ENCODE measurements around the gene POMGNT2. TPM values are rescaled to one million over a fixed set of nuclear protein-coding genes. Genes with fewer than 3 reads are reported as not detected.

The POMGNT2 gene
- total RNA-seq, 1 donor, result 10.1 TPM

- H3K79me2 ChIP-seq (ENCODE audit: insufficient read depth, low read length), result no peaks in the 10 kb centered on the region
- H3K27ac ChIP-seq (ENCODE audit: low read depth, low read length), result no peak overlapping the region
- DNase-seq (ENCODE audit: insufficient read length, low spot score, missing footprints), result no peak
- H3K36me3 ChIP-seq (ENCODE audit: insufficient read depth, low read length), result no peaks in the 10 kb centered on the region
- no peaks in the 10 kb centered on the region for H3K9me3 ChIP-seq (ENCODE audit: low read depth, low read length)
- no peak overlapping the region for H2AFZ ChIP-seq (ENCODE audit: low read length)
- H3K4me2 ChIP-seq (ENCODE audit: insufficient read depth, low read length), result no peak overlapping the region
- peaks cover 16% of the 10 kb centered on the region for H3K27me3 ChIP-seq (ENCODE audit: insufficient read depth, low read length)
- H3K4me3 ChIP-seq (ENCODE audit: insufficient read depth, low read length), result no peak overlapping the region
- peaks cover 12% of the 10 kb centered on the region for H3K4me1 ChIP-seq (ENCODE audit: insufficient read depth, low read length)
- no peaks in the 10 kb centered on the region for H4K20me1 ChIP-seq (ENCODE audit: insufficient read depth, low read length)
- no peak for TF ChIP-seq CTCF (IDR thresholded peaks at IDR 0.05; ENCODE audit: extremely low read depth, low read depth, low read length)
Observed at GRCh38 chr3:43148033-43148432, 42.2 kb upstream of the POMGNT2 start.

- Histone ChIP-seq H3K27me3 (ENCODE audit: insufficient read depth, low read length) (peaks cover 6% of the 10 kb centered on the region), H3K4me2 (ENCODE audit: insufficient read depth, low read length) (no peak overlapping the region), H3K36me3 (ENCODE audit: insufficient read depth, low read length) (no peaks in the 10 kb centered on the region), H3K4me3 (ENCODE audit: insufficient read depth, low read length) (no peak overlapping the region), H3K9me3 (ENCODE audit: low read depth, low read length) (no peaks in the 10 kb centered on the region), H4K20me1 (ENCODE audit: insufficient read depth, low read length) (no peaks in the 10 kb centered on the region), H2AFZ (ENCODE audit: low read length) (no peak overlapping the region), H3K79me2 (ENCODE audit: insufficient read depth, low read length) (no peaks in the 10 kb centered on the region), H3K27ac (ENCODE audit: low read depth, low read length) (no peak overlapping the region), H3K4me1 (ENCODE audit: insufficient read depth, low read length) (peaks cover 12% of the 10 kb centered on the region)
- no peak for DNase-seq (ENCODE audit: insufficient read length, low spot score, missing footprints)
- no peak for TF ChIP-seq CTCF (IDR thresholded peaks at IDR 0.05; ENCODE audit: extremely low read depth, low read depth, low read length)
Observed at GRCh38 chr3:43146599-43146998, 40.7 kb upstream of the POMGNT2 start.

GRCh38 chr3:43144761-43145490 is 39.0 kb upstream of the POMGNT2 start:
- no peaks in the 10 kb centered on the region for H3K79me2 ChIP-seq (ENCODE audit: insufficient read depth, low read length)
- H3K27me3 ChIP-seq (ENCODE audit: insufficient read depth, low read length), result no peaks in the 10 kb centered on the region
- no peak for DNase-seq (ENCODE audit: insufficient read length, low spot score, missing footprints)
- H3K4me3 ChIP-seq (ENCODE audit: insufficient read depth, low read length), result peak overlapping the region; percentile 42
- H2AFZ ChIP-seq (ENCODE audit: low read length), result peak overlapping the region; percentile 61
- H3K27ac ChIP-seq (ENCODE audit: low read depth, low read length), result peak overlapping the region; percentile 27
- H3K4me1 ChIP-seq (ENCODE audit: insufficient read depth, low read length), result peaks cover 12% of the 10 kb centered on the region
- H3K4me2 ChIP-seq (ENCODE audit: insufficient read depth, low read length), result peak overlapping the region; percentile 65
- H4K20me1 ChIP-seq (ENCODE audit: insufficient read depth, low read length), result no peaks in the 10 kb centered on the region
- H3K36me3 ChIP-seq (ENCODE audit: insufficient read depth, low read length), result no peaks in the 10 kb centered on the region
- H3K9me3 ChIP-seq (ENCODE audit: low read depth, low read length), result no peaks in the 10 kb centered on the region
- TF ChIP-seq CTCF (IDR thresholded peaks at IDR 0.05; ENCODE audit: extremely low read depth, low read depth, low read length), result no peak

- H3K4me2 ChIP-seq (ENCODE audit: insufficient read depth, low read length), result no peak overlapping the region
- H3K79me2 ChIP-seq (ENCODE audit: insufficient read depth, low read length), result no peaks in the 10 kb centered on the region
- peak overlapping the region; percentile 20 for H2AFZ ChIP-seq (ENCODE audit: low read length)
- no peaks in the 10 kb centered on the region for H4K20me1 ChIP-seq (ENCODE audit: insufficient read depth, low read length)
- no peak for TF ChIP-seq CTCF (IDR thresholded peaks at IDR 0.05; ENCODE audit: extremely low read depth, low read depth, low read length)
- H3K4me1 ChIP-seq (ENCODE audit: insufficient read depth, low read length), result peaks cover 12% of the 10 kb centered on the region
- H3K9me3 ChIP-seq (ENCODE audit: low read depth, low read length), result no peaks in the 10 kb centered on the region
- DNase-seq (ENCODE audit: insufficient read length, low spot score, missing footprints), result no peak
- H3K27ac ChIP-seq (ENCODE audit: low read depth, low read length), result no peak overlapping the region
- no peaks in the 10 kb centered on the region for H3K27me3 ChIP-seq (ENCODE audit: insufficient read depth, low read length)
- no peaks in the 10 kb centered on the region for H3K36me3 ChIP-seq (ENCODE audit: insufficient read depth, low read length)
- no peak overlapping the region for H3K4me3 ChIP-seq (ENCODE audit: insufficient read depth, low read length)
Observed at GRCh38 chr3:43142472-43142871, 36.6 kb upstream of the POMGNT2 start.
